AG09319 (cell line): ENCODE measurements around the gene TFDP2.
A peak's percentile ranks its signal among the peaks of the same experiment; 100 is the strongest.

ENCODE experiments used
- DNase-seq: peaks from one replicate; pipeline ENCODE4 v3.0.0-alpha.2; 2010; ENCODE audit warnings: low read depth; ENCODE audit errors: extremely low read depth
- TF ChIP-seq, protein P1 (sequence below): IDR thresholded peaks from 2 replicates; pipeline ENCODE4 v1.5.1; 2011; ENCODE audit warnings: low read depth, mild to moderate bottlenecking, inconsistent platforms, low read length, moderate library complexity

Gene TFDP2

DNA sequence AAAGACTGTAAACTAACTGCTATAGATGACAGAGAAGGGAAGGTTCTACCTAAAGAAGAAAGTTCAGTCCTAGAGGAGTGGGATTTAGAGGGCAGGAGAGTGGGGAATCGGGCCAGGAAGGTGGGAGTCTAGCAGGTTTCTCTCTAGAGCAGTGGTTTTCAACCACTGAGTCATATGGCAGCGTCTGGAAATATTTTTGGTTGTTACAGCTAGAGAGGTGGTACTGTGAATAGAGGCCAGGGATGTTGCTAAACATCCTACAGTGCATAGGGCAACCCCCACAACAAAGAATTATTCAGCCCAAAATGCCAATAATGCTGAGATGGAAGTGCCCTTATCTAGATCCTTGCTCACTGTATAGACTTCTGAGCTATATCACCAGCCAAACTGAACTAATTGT, 244.2 kb downstream of the TFDP2 start:
- DNase-seq: no peak
- TF ChIP-seq, protein P1, sequence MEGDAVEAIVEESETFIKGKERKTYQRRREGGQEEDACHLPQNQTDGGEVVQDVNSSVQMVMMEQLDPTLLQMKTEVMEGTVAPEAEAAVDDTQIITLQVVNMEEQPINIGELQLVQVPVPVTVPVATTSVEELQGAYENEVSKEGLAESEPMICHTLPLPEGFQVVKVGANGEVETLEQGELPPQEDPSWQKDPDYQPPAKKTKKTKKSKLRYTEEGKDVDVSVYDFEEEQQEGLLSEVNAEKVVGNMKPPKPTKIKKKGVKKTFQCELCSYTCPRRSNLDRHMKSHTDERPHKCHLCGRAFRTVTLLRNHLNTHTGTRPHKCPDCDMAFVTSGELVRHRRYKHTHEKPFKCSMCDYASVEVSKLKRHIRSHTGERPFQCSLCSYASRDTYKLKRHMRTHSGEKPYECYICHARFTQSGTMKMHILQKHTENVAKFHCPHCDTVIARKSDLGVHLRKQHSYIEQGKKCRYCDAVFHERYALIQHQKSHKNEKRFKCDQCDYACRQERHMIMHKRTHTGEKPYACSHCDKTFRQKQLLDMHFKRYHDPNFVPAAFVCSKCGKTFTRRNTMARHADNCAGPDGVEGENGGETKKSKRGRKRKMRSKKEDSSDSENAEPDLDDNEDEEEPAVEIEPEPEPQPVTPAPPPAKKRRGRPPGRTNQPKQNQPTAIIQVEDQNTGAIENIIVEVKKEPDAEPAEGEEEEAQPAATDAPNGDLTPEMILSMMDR: no peak

DNA sequence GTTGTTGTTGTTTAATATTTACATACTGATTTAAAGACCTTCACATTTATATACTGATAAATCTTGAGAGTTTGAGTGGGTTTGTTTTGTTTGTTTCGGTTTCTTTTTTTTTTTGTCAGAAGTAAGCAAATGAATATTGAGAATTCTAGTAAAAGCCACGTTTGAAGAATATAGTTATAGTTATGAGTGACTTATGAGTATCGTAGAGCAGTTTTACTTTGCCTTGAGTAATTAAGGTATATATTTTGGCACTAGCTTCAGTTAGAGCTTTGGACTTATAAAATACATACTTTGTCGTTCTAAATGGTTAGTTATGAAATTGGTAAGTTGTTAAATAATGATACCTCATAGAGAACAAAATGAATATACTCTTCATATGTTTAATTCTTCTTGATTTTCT, 245.1 kb downstream of the TFDP2 start:
- TF ChIP-seq, protein P1: no peak
- DNase-seq: no peak

DNA sequence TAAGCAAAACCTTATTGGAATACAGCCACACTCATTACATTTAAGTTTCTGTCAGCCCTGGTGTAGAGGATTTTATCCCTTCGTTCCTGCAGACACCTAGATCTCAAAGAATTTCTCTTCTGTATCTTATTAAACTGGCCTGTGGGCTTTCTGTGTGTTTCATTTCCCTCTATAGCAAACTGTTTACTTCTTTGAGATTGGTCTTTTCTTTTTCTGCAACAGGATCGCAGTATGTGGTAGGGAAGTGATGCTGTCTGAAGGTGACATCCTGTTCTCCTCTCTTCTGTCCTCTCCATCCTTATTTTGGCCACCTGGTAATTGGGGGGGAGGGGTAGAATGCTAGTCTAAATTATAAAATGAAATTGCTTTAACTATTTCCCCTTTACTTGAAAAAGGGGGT, 247.4 kb downstream of the TFDP2 start:
- DNase-seq: no peak
- TF ChIP-seq, protein P1: no peak

DNA sequence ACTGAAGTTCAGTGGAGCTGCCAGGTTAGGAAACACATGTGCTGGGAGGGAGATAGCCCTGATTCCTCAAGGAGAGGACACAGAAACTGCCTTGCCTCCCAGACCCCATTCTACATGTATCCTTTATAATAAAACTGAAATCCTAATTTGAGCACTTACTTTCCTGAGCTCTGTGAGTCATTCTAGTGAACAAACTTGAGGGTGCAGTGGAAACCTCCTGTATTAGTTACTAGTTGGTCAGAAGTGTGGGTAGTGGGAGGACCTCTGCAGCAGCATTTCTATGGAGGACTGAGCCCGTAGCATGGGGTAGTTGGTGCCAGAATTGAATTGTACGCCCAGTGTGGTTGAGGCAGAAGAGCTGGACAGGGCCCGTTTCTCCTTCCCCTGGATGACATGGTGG, 249.0 kb downstream of the TFDP2 start:
- no peak for DNase-seq
- TF ChIP-seq, protein P1: no peak

DNA sequence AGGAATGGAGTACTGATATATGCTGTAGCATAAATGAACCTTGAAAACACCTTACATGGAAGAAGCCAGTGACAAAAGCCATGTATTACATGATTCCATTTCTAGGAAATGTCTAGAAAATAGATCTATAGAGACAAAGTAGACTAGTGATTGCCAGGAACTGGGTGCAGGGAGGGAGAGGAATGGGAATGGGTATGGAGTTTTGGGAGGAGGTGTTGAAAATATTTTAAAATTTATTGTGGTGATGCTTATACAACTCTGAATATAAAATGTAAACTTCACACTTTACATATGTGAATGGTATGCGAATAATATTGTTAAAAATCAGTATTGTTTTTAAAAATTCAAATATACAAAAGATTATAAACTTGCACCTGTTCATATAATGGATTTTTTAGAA, 250.4 kb downstream of the TFDP2 start:
- TF ChIP-seq, protein P1: no peak

DNA sequence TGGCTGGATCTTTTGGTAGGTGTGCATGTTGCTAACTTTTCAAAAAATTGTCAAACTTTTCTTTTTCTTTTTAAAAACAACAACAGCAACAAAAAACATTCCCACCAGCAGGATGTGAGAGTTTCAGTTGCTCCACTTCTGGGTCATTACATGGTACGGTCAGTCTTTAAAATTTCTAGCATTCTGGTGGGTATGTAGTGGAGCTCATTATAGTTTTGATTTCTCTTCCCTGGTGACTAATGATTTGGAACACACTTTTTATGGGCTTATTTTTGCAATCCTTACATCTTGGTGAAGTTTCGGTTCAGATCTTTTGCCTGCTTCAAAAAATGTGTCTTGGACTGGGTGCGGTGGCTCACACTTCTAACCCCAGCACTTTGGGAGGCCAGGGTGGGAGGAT, 253.6 kb downstream of the TFDP2 start:
- DNase-seq: no peak
- TF ChIP-seq, protein P1: no peak

More for the DNA sequence above, 250.4 kb downstream of the TFDP2 start:
- DNase-seq: no peak

DNA sequence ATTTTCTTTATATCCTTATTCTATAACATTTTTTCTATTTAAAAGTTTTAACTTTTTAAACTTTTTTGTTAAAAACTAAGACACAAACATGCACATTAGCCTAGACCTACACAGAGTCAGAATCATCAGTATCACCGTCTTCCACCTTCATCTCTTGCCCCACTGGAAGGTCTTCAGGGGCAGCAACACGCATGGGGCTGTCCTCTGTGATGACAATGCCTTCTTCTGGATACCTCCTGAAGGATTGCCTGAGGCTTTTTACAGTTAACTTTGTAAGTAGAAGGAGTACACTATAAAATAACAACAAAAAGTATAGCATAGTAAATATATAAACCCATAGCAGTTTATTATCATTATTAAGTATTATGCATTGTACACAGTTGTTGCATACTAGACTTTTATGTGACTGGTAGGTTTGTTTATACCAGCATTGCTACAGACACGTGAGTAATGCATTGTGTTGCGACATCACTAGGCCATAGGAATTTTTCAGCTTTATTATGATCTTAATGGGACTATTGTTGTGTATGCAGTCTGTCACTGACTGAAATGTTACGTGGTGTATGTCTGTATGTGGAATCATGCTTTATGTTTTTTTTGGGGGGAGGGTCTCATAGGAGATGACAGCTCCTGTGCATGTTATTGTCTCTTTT, 254.7 kb downstream of the TFDP2 start:
- TF ChIP-seq, protein P1: no peak
- DNase-seq: peak; percentile 61
